ENCODE measurements around the gene RHOG.
A peak's percentile ranks its signal among the peaks of the same experiment; 100 is the strongest.
"Not testable (repeated sequence)": the region's sequence is repeated elsewhere in the genome, so short reads cannot be mapped to it uniquely, and the experiment has no call there.

Gene RHOG

DNA sequence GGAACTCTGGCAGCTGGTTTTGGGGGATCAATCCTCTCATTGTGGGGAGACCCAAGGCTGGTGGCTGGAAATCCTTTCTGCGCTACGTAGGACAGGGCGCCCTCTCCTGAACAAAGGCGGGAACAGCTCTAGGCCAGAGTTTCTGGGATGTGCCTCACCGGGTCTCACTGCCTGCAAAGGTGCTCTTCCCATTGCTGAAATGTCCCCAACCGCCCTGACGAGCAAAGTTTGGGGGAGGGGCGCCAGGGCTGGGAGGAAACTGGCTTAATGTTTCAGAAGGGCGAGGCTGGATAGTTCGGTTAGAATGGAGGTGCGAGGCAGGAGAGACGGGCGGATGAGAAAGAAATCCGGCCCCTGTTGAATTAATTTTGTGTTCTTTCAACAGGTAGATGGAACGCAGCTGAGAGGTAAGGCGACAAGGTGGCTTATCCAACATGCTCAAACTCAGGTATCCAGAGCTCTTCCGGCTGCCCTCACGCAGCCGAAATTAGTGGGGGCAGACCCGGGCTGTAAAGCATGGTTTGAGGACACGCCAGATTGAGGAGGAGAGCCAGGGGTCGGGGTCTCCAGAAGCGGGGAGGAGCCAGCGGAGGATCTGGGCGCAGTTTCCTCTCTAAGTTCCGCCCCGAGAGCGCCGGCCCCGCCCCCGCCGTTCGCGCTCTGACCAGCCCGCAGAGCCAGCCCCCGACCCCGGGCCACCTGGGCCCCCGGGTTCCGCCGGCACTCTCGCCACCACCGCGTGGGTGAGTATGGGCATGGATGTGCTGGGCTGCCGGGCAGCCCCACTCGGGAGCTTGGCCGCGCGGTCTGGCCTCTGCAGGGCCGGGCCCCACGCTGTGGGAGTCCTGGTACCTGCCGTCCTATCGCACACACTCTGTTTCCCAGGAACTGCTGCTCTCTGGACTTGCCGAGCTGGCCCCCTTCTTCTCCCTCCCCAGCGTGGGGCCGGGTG lies 32.6 kb downstream of the RHOG start, which contains the start of gene PGAP2:
PGAP2 (plus strand) TSS at position 652 of the 952 bp plus-strand sequence. CDS start 2,700 bp downstream, outside the sequence.
- DNase-seq, result peak in 3 of 4 experiments; percentile 14 to 26 (median 23)

GRCh38 chr11:3803726-3804495 lies 36.8 kb downstream of the RHOG start:
- no peak for DNase-seq

DNA sequence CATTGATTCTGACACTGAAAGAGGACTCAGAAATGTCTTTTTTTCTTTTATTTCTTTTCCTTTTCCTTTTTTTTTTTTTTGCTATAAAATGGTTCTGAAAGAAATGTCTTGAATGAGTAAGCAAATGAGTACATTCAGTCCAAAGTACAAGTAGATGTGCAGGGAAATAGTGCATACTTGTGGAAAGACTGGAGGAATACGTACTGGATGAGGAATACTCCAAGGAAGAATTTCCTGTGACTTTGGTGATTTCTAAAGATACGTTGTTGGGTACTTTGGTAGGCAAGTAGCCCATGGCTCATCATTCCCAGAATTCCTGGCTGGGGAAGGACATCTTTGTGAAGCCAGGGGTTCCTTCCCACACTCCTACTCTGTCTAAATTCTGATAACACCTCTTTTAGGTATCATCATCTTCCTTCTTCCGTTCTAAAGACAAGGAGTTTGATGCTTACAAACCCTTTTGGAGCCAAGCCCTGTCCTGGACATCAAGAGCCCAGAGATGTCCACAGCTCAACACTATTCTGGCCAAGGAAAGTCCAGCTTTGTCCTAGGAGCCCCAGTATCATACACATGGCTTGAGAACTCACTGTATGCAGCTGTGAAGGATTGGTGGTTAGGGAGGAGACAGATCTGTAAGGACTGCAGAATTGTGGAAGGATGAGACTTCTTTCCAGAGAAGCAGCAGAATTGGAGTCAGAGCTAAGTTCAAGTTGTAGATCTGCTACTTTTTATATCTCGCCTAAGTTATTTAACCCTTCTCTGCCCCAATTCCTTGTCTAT lies 38.6 kb downstream of the RHOG start:
- no peak for DNase-seq

DNA sequence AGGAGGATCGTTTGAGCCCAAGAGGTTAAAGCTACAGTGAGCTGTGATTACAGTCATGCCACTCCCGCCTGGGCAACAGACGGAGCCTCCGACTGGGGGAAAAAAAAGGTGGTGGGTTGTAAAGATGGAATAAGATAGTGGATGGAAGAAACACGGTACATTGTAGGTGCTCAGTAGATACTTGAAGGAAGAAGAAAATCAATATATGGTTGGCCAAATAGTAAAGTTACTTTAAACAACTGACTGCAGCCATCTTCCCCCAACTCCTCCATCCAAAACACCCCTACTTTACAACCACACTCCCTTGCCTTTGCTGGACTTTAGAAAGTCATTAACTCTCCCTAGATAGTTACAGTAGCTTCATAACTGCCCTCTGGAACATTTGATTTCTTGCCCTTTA lies 40.9 kb downstream of the RHOG start:
- DNase-seq, result no peak

DNA sequence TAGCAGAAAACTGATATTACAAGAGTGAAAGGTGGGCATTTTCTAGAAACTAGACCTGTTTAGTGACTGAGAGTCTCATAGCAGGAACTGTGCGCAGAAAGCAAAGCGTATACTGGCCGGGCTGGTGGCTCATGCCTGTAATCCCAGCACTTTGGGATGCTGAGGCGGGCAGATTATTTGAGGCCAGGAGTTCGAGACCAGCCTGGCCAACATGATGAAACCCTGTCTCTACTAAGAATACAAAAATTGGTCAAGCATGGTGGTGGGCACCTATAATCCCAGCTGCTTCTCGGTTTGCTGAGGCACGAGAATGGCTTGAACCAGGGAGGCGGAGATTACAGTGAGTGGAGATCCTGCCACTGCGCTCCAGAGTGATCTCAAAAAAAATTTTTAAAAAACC lies 41.6 kb downstream of the RHOG start:
- no peak for DNase-seq

DNA sequence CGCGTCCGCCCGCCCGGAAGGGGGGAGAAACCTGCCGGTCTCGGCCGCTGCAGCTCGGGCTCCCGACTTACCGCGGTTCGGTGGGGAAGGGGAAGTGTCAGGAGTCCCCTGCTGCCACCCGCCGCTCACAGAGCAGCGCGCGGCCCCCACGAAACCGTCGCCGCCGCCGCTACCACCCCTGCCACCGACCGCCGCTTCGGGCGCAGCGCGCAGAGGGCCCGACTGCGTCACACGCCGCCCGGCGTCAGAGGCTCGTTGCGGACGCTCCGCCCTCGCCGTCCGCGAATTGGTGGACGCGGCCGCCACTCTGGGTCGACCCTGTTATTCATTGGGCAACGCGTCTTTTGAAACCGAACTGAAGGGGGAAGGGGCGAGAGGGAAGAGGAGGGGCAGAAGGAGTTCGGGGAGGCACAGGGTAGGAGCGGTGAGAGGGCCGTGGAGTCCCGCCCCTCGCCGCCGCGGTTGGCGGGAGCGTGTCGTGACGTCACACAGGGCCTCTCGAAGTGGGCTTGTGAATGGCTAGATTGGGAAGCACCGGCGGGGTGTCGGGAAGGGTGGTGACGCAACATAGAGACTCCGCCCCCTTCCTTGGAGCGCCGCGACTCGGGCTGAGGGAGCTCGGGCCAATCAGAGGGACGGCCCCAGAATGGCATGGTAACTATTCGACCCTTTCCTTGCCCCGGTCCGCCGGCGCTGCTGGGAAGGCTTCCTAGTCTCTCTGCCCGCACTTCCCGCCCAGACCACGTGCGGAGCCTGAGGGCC lies 43.2 kb downstream of the RHOG start, which contains the start of gene NUP98:
NUP98 (minus strand) TSS at position 226 of the 762 bp plus-strand sequence. CDS start 15,437 bp downstream, outside the sequence.
- peak; percentile 98 to 99 (median 98) for DNase-seq

- DNase-seq, result peak in 1 of 4 experiments; percentile 58
These were observed 43.9 kb downstream of the RHOG start for GRCh38 chr11:3796801-3797328.

DNA sequence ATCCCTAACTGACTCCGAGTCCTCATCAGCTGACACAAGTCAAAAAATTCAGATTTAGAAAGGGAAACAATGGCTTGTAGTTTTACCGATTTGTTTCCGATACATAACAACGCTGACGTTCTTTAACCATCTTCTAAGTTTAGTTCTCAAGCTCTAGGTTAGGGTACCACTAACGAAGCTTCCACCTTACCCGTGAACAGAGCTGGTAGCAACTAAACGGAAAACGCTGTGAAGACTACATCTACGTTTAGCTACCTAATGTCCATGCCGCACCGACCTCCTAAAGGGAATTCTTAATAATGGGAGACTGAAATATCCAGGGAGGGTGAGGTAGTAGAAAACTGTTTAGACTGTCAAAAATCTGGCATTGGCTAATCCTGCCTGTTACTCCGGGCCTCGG lies 44.4 kb downstream of the RHOG start:
- no peak for DNase-seq

DNA sequence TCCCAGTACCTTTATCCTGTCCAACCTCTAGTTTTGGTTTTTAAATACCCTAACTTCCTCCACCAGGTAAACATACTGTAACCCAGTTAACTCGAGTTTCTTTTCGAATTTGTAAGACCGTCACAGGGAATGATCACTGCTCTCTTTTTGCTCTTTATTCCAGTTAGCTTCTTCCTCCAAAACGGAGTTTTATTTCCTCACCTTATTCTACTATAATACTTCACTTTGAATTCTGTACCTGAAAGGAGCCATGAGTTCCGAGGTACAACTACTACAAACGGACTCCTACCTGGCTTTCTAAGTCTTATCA lies 44.8 kb downstream of the RHOG start:
- DNase-seq, result no peak

- DNase-seq, result no peak
These were observed 45.4 kb downstream of the RHOG start for GRCh38 chr11:3795131-3796001.

- not testable (repeated sequence) for DNase-seq
These were observed 46.4 kb downstream of the RHOG start for GRCh38 chr11:3794387-3794786.

GRCh38 chr11:3786781-3787428 lies 53.9 kb downstream of the RHOG start:
- no peak for DNase-seq

GRCh38 chr11:3783611-3784010 lies 57.1 kb downstream of the RHOG start:
- no peak for DNase-seq

- no peak for DNase-seq
These were observed 57.8 kb downstream of the RHOG start for GRCh38 chr11:3782963-3783362.

GRCh38 chr11:3781423-3781822 lies 59.3 kb downstream of the RHOG start:
- DNase-seq, result no peak

Data from activated CD4-positive, CD25-positive, alpha-beta regulatory T cell (primary cell).